ENCODE results near the gene EVI5. TPM values are rescaled to one million over a fixed set of nuclear protein-coding genes. Genes with fewer than 3 reads are reported as not detected.
"Not testable (repeated sequence)": the region's sequence is repeated elsewhere in the genome, so short reads cannot be mapped to it uniquely, and the experiment has no call there.

The EVI5 gene
- total RNA-seq, 1 experiment from 2014 or later, result 4.4 TPM

DNA sequence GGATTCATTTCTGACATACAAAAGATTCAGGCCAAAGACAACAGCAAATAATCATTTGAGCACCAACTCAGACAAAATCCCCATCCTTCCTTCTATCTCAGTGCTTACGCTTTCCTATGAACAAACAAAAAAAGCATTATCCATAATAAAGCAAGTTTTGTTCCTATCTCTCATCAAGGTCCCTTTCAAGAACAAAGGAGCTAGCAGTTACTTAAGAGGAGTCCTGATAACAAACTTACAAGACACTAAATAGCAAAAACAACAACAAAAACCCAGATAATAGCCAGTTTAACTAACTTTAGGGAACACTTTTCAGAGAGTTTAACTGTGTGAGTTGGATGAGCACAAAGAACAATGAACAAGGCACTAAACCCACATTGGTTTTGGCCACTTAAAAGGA lies 10.5 kb downstream of the EVI5 start:
- Histone ChIP-seq H3K4me3 (ENCODE audit: insufficient read depth, low read depth, low read length) (no peak overlapping the region), H3K27me3 (ENCODE audit: control insufficient read depth, insufficient read depth, low read length) (no peaks in the 10 kb centered on the region), H3K36me3 (replicated peaks; ENCODE audit: control insufficient read depth, insufficient read depth, low read length) (no peaks in the 10 kb centered on the region)
- DNase-seq, result no peak

DNA sequence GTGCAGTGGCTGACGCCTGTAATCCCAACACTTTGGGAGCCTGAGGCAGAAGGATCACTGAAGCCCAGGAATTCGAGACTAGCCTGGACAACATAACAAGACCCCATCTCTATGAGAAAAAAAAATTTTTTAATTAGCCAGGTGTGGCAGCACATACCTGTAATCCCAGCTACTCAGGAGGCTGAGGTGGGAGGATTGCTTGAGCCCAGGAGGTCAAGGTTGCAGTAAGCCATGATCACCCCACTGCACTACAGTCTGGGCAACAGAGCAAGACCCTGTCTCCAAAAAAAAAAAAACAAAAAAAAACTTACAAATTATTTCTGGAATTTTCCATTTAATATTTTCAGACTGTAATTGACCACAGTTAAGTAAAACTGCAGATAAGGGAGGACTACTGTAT lies 11.2 kb downstream of the EVI5 start:
- H3K36me3 ChIP-seq (replicated peaks; ENCODE audit: control insufficient read depth, insufficient read depth, low read length); H3K27me3 ChIP-seq (ENCODE audit: control insufficient read depth, insufficient read depth, low read length); H3K4me3 ChIP-seq (ENCODE audit: insufficient read depth, low read depth, low read length); DNase-seq: not testable (repeated sequence)

DNA sequence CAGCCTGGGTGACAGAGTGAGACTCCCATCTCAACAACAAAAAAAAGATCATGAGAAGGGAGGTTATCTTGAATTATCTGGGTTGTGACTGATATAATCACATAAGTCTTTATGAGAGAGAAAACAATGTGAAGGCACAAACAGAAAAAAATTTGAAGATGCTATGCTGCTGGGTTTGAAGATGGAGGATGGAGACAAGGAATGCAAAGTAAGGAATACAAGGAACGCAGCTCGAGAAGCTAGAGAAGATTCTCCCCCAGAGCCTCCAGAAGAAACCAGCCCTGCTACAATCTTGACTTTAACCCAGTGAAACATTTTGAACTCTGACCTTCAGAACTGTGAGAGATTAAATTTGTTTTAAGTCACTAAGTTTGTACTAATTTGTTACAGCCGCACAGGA lies 15.1 kb downstream of the EVI5 start:
- no peak for DNase-seq
- no peak overlapping the region for H3K4me3 ChIP-seq (ENCODE audit: insufficient read depth, low read depth, low read length)
- H3K27me3 ChIP-seq (ENCODE audit: control insufficient read depth, insufficient read depth, low read length), result no peaks in the 10 kb centered on the region
- no peaks in the 10 kb centered on the region for H3K36me3 ChIP-seq (replicated peaks; ENCODE audit: control insufficient read depth, insufficient read depth, low read length)

DNA sequence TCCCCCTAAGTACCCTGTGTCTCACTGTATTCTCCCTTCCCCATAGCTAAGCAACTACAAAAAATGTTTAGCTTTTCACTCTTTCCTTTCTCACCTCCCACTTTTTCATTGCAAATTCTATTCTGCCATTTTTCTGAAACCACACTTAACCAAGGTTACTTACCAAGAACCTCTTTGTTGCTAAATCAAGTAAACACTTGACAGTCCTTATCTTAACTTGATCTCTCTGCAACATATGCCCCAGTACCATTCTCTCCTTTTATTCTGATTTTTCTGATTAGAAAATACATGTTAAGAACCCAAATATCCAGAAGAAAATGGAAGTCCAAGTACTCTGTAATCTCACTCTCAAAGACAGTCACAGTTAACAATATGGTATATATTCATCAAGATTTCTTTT lies 16.0 kb downstream of the EVI5 start:
- Histone ChIP-seq H3K4me3 (ENCODE audit: insufficient read depth, low read depth, low read length) (no peak overlapping the region), H3K36me3 (replicated peaks; ENCODE audit: control insufficient read depth, insufficient read depth, low read length) (no peaks in the 10 kb centered on the region), H3K27me3 (ENCODE audit: control insufficient read depth, insufficient read depth, low read length) (no peaks in the 10 kb centered on the region)
- no peak for DNase-seq

DNA sequence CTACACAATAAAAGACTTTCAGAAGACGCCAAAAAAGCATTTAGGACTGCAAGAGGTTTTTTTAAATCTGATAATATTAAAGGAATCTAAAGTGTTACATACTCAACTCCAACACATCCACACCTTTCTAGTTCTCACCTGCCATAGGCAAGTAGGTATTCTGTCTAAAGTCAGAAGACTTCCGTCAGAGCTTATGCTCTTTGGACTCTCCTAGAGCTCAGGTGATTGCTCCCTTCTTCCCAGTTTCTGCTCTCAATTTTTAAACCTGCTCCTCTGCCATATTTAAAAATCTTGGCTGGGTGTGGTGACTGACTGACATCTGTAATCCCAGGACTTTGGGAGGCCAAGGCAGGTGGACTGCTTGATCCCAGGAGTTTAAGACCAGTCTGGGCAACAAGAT lies 16.6 kb downstream of the EVI5 start:
- Histone ChIP-seq H3K36me3 (replicated peaks; ENCODE audit: control insufficient read depth, insufficient read depth, low read length) (no peaks in the 10 kb centered on the region), H3K4me3 (ENCODE audit: insufficient read depth, low read depth, low read length) (no peak overlapping the region), H3K27me3 (ENCODE audit: control insufficient read depth, insufficient read depth, low read length) (no peaks in the 10 kb centered on the region)
- DNase-seq, result no peak

DNA sequence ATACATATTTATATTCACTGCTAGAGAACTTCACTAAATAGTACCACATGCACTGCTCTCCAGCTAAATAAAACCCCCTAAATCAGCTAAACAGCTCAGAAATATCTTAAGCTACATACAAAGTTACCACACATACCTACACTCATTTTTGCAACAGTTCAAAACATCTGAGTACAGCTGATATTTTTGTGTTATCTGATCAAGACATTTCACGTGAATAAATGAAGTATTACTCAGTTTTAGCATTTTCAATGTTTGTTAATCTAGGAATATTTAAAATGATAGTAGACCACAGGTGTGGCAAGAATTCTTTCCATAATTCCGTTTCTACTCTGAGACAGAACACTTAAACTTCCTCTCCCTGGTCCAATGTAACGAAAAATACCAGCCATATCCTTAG lies 20.8 kb downstream of the EVI5 start:
- no peaks in the 10 kb centered on the region for H3K27me3 ChIP-seq (ENCODE audit: control insufficient read depth, insufficient read depth, low read length)
- no peak for DNase-seq
- no peak overlapping the region for H3K4me3 ChIP-seq (ENCODE audit: insufficient read depth, low read depth, low read length)
- no peaks in the 10 kb centered on the region for H3K36me3 ChIP-seq (replicated peaks; ENCODE audit: control insufficient read depth, insufficient read depth, low read length)

DNA sequence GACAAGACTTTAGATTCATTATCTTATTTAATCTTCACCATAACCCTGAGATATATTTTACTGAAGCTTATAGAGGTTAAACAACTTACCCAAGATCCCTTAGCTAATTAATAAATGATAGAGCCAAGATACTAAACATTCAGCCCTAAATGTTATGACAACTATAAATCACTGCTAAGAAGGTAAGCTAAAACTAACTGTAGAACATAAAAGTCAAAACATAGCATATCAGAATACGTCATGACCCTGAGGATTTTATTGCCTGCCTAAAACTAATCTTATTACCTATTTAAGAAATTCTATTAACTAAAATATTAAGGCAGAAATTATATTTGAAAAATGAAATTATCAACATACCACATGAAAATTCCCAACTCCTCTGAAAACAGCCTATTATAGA lies 22.6 kb downstream of the EVI5 start:
- no peak overlapping the region for H3K4me3 ChIP-seq (ENCODE audit: insufficient read depth, low read depth, low read length)
- DNase-seq, result no peak
- no peaks in the 10 kb centered on the region for H3K36me3 ChIP-seq (replicated peaks; ENCODE audit: control insufficient read depth, insufficient read depth, low read length)
- no peaks in the 10 kb centered on the region for H3K27me3 ChIP-seq (ENCODE audit: control insufficient read depth, insufficient read depth, low read length)

DNA sequence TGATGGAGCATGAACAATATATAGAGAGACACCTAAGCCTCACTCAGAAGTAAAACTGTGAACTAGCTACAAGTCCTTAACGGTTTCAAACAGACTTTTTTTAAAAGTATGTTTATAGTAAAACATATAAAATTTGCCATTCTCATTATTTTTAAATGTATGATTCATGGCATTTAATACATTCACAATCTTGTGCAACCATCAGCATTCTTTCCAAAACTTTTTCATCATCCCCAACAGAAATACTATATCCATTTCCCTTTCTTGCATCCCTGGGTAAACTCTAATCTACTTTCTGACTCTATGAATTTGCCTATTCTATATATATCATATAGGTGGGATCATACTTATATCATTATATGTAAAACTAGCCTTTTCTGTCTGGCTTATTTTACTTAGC lies 25.5 kb downstream of the EVI5 start:
- Histone ChIP-seq H3K27me3 (ENCODE audit: control insufficient read depth, insufficient read depth, low read length) (no peaks in the 10 kb centered on the region), H3K4me3 (ENCODE audit: insufficient read depth, low read depth, low read length) (no peak overlapping the region), H3K36me3 (replicated peaks; ENCODE audit: control insufficient read depth, insufficient read depth, low read length) (no peaks in the 10 kb centered on the region)
- no peak for DNase-seq

DNA sequence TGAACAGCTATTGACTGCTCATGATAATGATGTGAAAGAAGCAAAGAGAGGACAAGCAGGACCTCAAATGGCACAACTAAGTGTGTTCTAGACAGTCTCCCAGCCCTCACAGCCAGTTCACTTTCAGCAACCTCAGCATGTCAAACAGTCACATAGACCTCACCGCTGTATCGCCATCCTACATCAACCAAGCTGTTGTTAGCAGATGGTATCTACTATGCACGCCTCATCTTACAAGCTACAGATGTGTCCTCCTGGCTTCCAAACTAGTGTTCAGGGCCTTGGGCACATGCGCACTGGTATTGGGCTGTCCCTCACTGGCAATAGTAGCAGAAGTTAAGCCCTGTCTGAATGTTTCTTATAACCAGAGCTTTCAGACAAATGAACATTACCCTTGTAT lies 28.4 kb downstream of the EVI5 start:
- Histone ChIP-seq H3K36me3 (replicated peaks; ENCODE audit: control insufficient read depth, insufficient read depth, low read length) (no peaks in the 10 kb centered on the region), H3K4me3 (ENCODE audit: insufficient read depth, low read depth, low read length) (no peak overlapping the region), H3K27me3 (ENCODE audit: control insufficient read depth, insufficient read depth, low read length) (no peaks in the 10 kb centered on the region)
- DNase-seq, result no peak

DNA sequence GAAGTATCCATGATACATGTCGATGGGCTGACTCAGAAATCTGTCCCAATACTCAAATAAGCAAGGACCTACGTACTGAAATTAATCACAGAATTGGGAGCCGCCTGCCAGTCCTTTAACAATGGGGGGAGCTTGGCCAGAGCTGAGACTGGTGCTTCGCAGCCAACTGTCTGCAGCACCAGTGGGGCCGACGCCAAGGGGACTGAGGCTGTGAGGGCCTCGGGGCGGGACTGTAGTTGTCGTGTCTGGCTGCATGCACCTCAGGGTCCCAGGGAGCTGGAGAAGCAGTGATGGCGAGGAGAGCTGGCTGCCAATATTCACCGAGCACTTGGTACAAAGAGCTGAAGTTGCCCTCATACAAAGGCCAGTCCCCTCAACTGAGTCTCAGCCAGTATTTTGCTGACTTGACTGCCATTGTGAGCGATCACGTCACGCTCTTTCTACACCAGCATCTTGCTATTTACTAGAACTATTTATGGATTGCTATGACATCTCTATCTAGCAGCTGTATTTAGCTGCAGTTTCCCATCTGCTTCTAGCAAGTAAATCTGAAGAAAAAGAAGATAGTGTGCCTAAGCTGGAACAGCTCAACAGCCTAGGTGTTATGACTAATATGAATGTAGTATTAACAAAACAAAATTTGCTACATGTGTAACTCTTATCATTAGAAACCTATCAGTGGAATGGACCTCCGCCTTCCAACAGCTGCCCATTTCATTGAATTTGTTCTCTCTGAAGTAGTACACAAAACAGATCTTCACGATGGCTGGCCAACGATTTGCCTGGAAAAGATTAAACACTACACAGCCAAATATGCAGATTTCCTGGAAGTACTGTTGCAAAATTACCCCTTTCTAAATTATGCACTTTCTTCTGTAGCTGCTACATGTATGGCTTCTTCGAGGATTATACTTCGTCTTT lies 29.1 kb downstream of the EVI5 start:
- no peak for DNase-seq
- no peak overlapping the region for H3K4me3 ChIP-seq (ENCODE audit: insufficient read depth, low read depth, low read length)
- no peaks in the 10 kb centered on the region for H3K27me3 ChIP-seq (ENCODE audit: control insufficient read depth, insufficient read depth, low read length)
- H3K36me3 ChIP-seq (replicated peaks; ENCODE audit: control insufficient read depth, insufficient read depth, low read length), result no peaks in the 10 kb centered on the region

DNA sequence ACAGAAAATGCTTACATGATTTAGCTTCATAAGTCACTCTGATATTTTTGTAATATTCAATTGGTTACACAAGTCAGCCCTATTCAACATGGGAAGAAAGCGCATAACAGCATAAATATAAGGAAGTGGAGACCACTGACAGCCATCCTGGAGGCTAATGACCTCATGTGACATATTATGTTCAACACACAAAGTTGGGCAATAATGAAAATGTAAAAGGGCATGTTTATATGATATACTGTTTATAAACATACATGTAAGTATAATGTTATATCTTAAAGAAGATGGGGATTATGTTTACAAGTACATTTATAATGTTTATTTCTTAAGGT lies 30.2 kb downstream of the EVI5 start:
- H3K36me3 ChIP-seq (replicated peaks; ENCODE audit: control insufficient read depth, insufficient read depth, low read length), result no peaks in the 10 kb centered on the region
- no peak for DNase-seq
- H3K27me3 ChIP-seq (ENCODE audit: control insufficient read depth, insufficient read depth, low read length), result no peaks in the 10 kb centered on the region
- H3K4me3 ChIP-seq (ENCODE audit: insufficient read depth, low read depth, low read length), result no peak overlapping the region

DNA sequence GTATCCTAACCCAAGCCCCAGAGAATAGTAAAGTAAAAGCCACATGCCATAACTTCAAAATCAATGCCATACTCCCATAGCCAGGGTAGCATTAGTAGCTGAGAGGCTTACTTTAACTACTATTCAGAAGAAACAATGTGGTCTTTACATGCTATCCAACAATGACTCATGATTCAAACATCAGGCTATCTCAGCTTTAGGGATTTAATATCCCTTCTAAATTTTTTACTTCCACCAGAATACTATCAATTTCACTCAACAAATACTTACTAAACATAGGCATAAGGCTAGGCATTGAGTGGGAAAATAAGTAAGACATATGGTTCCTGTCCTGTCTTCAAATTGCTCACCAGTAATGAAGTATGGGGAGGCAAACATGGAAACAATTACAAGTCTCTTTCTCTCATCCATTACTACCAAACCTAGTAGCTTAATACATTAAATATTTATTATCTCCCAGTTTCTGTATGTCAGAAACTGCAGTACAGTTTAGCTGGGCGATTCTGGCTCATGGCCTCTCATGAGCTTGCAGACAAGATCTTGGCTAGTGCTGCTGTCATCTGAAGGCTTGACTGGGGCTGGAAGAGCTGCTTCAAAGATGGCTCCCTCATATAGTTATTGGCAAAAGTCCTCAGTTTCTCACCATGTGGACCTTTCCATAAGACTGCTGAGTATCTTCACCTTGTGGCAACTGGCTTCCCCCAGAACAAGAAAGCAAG lies 30.7 kb downstream of the EVI5 start:
- H3K4me3 ChIP-seq (ENCODE audit: insufficient read depth, low read depth, low read length), result no peak overlapping the region
- H3K36me3 ChIP-seq (replicated peaks; ENCODE audit: control insufficient read depth, insufficient read depth, low read length), result no peaks in the 10 kb centered on the region
- H3K27me3 ChIP-seq (ENCODE audit: control insufficient read depth, insufficient read depth, low read length), result no peaks in the 10 kb centered on the region
- DNase-seq, result no peak

DNA sequence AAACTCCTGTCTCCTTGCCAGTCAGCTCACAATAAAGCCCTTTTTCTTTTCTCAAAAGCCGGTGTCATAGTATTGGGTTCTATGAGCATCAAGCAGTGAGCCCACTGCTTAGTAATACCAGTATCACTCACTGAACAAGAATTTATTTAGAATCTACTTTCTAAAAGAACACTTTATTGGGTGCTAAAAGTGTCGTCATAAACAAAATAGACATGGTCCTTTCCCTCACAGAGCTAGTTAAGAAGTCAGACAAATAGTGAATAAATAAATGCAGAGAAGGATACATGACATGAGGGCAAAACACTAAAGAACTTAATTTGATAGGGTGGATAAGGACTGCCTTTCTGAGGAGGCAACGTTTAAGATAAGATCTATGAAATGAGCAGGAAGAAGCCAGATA lies 32.2 kb downstream of the EVI5 start:
- DNase-seq, result no peak
- Histone ChIP-seq H3K4me3 (ENCODE audit: insufficient read depth, low read depth, low read length) (no peak overlapping the region), H3K27me3 (ENCODE audit: control insufficient read depth, insufficient read depth, low read length) (no peaks in the 10 kb centered on the region)

DNA sequence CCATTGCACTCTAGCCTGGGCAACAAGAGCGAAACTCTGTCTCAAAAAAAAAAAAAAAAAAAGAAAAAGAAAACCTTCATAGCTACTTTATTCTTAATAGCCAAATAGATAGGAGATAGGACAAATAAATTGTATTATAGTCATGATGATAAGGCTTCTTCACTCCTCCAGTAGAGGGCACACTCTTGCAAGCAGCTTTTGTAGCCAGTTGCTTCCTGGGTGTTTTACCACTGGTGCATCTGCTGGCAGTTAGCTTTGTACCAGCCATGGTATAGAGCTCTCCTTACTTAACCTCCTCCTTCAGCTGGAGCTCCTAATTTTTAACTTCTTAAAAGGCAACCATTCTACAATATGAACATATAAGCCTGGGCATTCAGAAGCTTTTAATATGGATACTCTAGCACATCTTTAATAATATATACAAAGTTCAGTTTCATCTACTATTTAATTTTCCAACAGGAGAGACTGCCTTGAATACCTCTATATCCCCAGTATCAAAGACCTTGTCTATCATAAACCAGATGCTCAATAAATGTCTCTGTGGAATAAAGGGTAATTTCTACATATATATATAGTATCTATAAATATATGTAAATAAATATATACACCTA lies 35.8 kb downstream of the EVI5 start:
- Histone ChIP-seq H3K27me3 (ENCODE audit: control insufficient read depth, insufficient read depth, low read length) (no peaks in the 10 kb centered on the region), H3K36me3 (replicated peaks; ENCODE audit: control insufficient read depth, insufficient read depth, low read length) (no peaks in the 10 kb centered on the region), H3K4me3 (ENCODE audit: insufficient read depth, low read depth, low read length) (no peak overlapping the region)
- peak; percentile 62 for DNase-seq

More for the DNA sequence above, 32.2 kb downstream of the EVI5 start:
- H3K36me3 ChIP-seq (replicated peaks; ENCODE audit: control insufficient read depth, insufficient read depth, low read length), result no peaks in the 10 kb centered on the region

DNA sequence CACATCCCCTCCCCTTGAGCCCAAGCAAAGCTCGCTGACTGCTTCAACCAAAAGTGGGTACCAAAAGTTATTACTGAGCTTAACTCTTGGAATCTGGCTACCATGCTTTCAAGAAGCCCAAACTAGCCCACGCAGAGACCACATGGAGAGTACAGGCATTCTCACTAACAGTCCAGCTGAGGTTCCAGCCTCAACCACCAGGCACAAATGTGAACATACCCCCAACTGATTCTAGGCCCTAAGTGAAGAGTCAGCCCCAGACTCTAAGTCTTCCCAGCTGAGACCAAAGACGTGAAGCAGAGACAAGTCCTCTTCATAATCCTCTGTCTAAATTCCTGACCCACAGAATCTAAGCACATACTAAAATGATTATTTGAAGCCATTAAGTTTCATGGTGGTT lies 36.8 kb downstream of the EVI5 start:
- DNase-seq, result no peak
- H3K27me3 ChIP-seq (ENCODE audit: control insufficient read depth, insufficient read depth, low read length), result no peaks in the 10 kb centered on the region
- H3K4me3 ChIP-seq (ENCODE audit: insufficient read depth, low read depth, low read length), result no peak overlapping the region
- H3K36me3 ChIP-seq (replicated peaks; ENCODE audit: control insufficient read depth, insufficient read depth, low read length), result no peaks in the 10 kb centered on the region

All from H7 (cell line).